Vein endothelial cell (primary cell): ENCODE data around the gene ARMH3. TPM values are rescaled to one million over a fixed set of nuclear protein-coding genes. Genes with fewer than 3 reads are reported as not detected.

Experiments
- small RNA-seq: library from RNA; depleted of rRNA; stranded (forward); fragments of <200 nt; gene quantifications from one replicate; pipeline ENCODE3, GENCODE V24; 2012
- total RNA-seq: library from RNA; depleted of rRNA; stranded (reverse); fragments of >200 nt; gene quantifications from 2 replicates; pipeline ENCODE4 v1.2.3, GENCODE V29; 2012

Gene ARMH3
- 7.3 and 8.5 TPM in 2 replicates for total RNA-seq

GRCh38 chr10:102055647-102056419 is at the start of gene ARMH3:
Gene ARMH3 (minus strand): TSS chr10:102056173. CDS start chr10:102040114, 16,059 bp downstream.

GRCh38 chr10:102064868-102065560 is 9.0 kb upstream of the ARMH3 start, which contains the start of gene HPS6:
Gene HPS6 (plus strand): TSS chr10:102065349. CDS start chr10:102065475, 126 bp downstream.

GRCh38 chr10:101843032-101844021 is 212.6 kb downstream of the ARMH3 start, which contains the start of gene KCNIP2:
Gene KCNIP2 (minus strand): TSS chr10:101843800. CDS start chr10:101843568, 232 bp downstream.

GRCh38 chr10:101818119-101818871 is 237.7 kb downstream of the ARMH3 start, which contains the start of gene OGA:
Gene OGA (minus strand): TSS chr10:101818444. CDS start chr10:101818022, 422 bp downstream.

Small RNA genes within 50 kb of the gene (small RNA-seq; reads per million reads assigned to genes)
- not detected for gene AL500527.1
- not detected for gene AL500527.2
- gene RF00017, result not detected
- gene RF00019, result not detected

Other genes starting within 250 kb of the ARMH3 start
- 92.7 and 107 TPM in 2 replicates for gene OGA, start 237.7 kb downstream of the ARMH3 start, total RNA-seq
- gene KCNIP2, start 212.4 kb downstream of the ARMH3 start, total RNA-seq, result 0.96 and 0.98 TPM in 2 replicates
- 34.4 and 37.6 TPM in 2 replicates for gene HPS6, start 9.2 kb upstream of the ARMH3 start, total RNA-seq
- gene LDB1, start 64.2 kb upstream of the ARMH3 start, total RNA-seq, result 72.3 and 99.3 TPM in 2 replicates
- 20.2 and 29.7 TPM in 2 replicates for gene PPRC1, start 76.9 kb upstream of the ARMH3 start, total RNA-seq
- gene NOLC1, start 96.2 kb upstream of the ARMH3 start, total RNA-seq, result 50.6 and 55.4 TPM in 2 replicates
- gene ELOVL3, start 170.1 kb upstream of the ARMH3 start, total RNA-seq, result not detected in 2 replicates
- not detected in 2 replicates for gene PITX3, start 185.3 kb upstream of the ARMH3 start, total RNA-seq
- 50.9 and 51.3 TPM in 2 replicates for gene GBF1, start 189.4 kb upstream of the ARMH3 start, total RNA-seq